Esophagus muscularis mucosa (tissue), 3 donors: ENCODE results near the gene DUSP7.

Experiments used
- EP300 ChIP-seq: sonication (generic); formaldehyde crosslinking; IDR thresholded peaks from one replicate; pipeline ENCODE4 v1.6.1; 2017; ENCODE audit warnings: antibody characterized with exemption
- POLR2A ChIP-seq: fragments of 450-650 bp; IDR thresholded peaks from one replicate; pipeline ENCODE4 v1.6.1; 2017; ENCODE audit warnings: antibody characterized with exemption, moderate library complexity, mild to moderate bottlenecking, low read depth
- POLR2AphosphoS5 ChIP-seq, 2 donors: sonication (generic); formaldehyde crosslinking; IDR thresholded peaks; one replicate each; pipeline ENCODE4 v1.6.1; 2017; ENCODE audit warnings: antibody characterized with exemption in 2 of 2

GRCh38 chr3:52022323-52023100, 33.9 kb downstream of the DUSP7 start:
- TF ChIP-seq POLR2AphosphoS5 (IDR thresholded peaks at IDR 0.05) = peak; percentile 7 to 11
- TF ChIP-seq EP300 = no peak
- TF ChIP-seq POLR2A = no peak
